A673 (cell line): ENCODE data around the gene KRTAP5-2. TPM values are rescaled to one million over a fixed set of nuclear protein-coding genes. Genes with fewer than 3 reads are reported as not detected.

Source experiments
- BruUV-seq: library from RNA; stranded (reverse); fragments of 400-500 nt; replicated peaks from 2 replicates; lab custom pipeline; 2021; lab: Mats Ljungman, UMichigan
- CTCF ChIA-PET: fragments of 300-600 bp; sonication (Branson Sonifier 250); formaldehyde crosslinking; loops from one replicate; lab custom pipeline; 2022; ENCODE audit warnings: antibody characterized with exemption; lab: Charles Lee
- POLR2A ChIA-PET: fragments of 300-600 bp; sonication (Branson Sonifier 250); formaldehyde crosslinking; loops from one replicate; lab custom pipeline; 2022; ENCODE audit warnings: antibody characterized with exemption; ENCODE audit not compliant: low non-redundant PET; lab: Charles Lee
- DNase-seq: peaks from one replicate; pipeline ENCODE4 v3.0.0-alpha.2; 2015; ENCODE audit warnings: low spot score
- H3K27ac ChIP-seq: fragments of 200-600 bp; sonication (generic); 2 replicates; pipeline ENCODE4 v1.5.1; 2016; ENCODE audit warnings: mixed run types, low read depth, mild to moderate bottlenecking, mixed read lengths, antibody characterized with exemption, low read length; ENCODE audit not compliant: poor library complexity, severe bottlenecking
- H3K27me3 ChIP-seq: fragments of 200-600 bp; sonication (generic); replicated peaks from 2 replicates; pipeline ENCODE4 v1.6.1; 2017; ENCODE audit warnings: mixed run types, low read depth, mild to moderate bottlenecking, mixed read lengths, antibody characterized with exemption, low read length; ENCODE audit not compliant: insufficient read depth, poor library complexity
- H3K36me3 ChIP-seq: fragments of 200-600 bp; sonication (generic); 2 replicates; pipeline ENCODE4 v1.6.1; 2016; ENCODE audit warnings: mixed run types, mild to moderate bottlenecking, mixed read lengths, antibody characterized with exemption, low read length; ENCODE audit not compliant: insufficient read depth, poor library complexity, severe bottlenecking
- H3K4me1 ChIP-seq: fragments of 200-600 bp; sonication (generic); 2 replicates; pipeline ENCODE4 v1.6.1; 2017; ENCODE audit warnings: mixed run types, mild to moderate bottlenecking, mixed read lengths, antibody characterized with exemption, low read length; ENCODE audit not compliant: insufficient read depth, poor library complexity, severe bottlenecking
- H3K4me3 ChIP-seq: fragments of 200-600 bp; sonication (generic); 2 replicates; pipeline ENCODE4 v1.5.1; 2016; ENCODE audit warnings: low read depth, mixed run types, mild to moderate bottlenecking, mixed read lengths, low read length; ENCODE audit not compliant: poor library complexity, severe bottlenecking
- H3K9me3 ChIP-seq: fragments of 200-600 bp; sonication (generic); 2 replicates; pipeline ENCODE4 v1.6.1; 2016; ENCODE audit warnings: mixed run types, low read depth, mild to moderate bottlenecking, mixed read lengths, antibody characterized with exemption, low read length; ENCODE audit not compliant: poor library complexity, severe bottlenecking
- EZH2 ChIP-seq: fragments of 200-600 bp; sonication (generic); IDR thresholded peaks from 2 replicates; pipeline ENCODE4 v1.6.1; 2017; ENCODE audit warnings: borderline replicate concordance, low read depth, mild to moderate bottlenecking, mixed read lengths, antibody characterized with exemption, low read length; ENCODE audit not compliant: poor library complexity, severe bottlenecking
- intact Hi-C: fragments of 100-400 bp; cut with micrococcal nuclease; formaldehyde crosslinking; loops from one replicate; pipeline ENCODE4 v1.10.0; 2022; ENCODE audit not compliant: unreplicated experiment
- total RNA-seq: library from RNA; stranded (reverse); gene quantifications from 2 replicates; pipeline ENCODE4 v1.2.3, GENCODE V29; 2021
- TF ChIP-seq, protein P1 (sequence below): fragments of 300-800, 200-600 bp; sonication (generic); conservative IDR thresholded peaks from 2 replicates; pipeline ENCODE4 v1.5.1; 2017; ENCODE audit warnings: low read depth, mild to moderate bottlenecking, antibody characterized with exemption, low read length, moderate library complexity, mixed read lengths

Gene KRTAP5-2
- total RNA-seq, 1 experiment from 2014 or later, result not detected

DNA sequence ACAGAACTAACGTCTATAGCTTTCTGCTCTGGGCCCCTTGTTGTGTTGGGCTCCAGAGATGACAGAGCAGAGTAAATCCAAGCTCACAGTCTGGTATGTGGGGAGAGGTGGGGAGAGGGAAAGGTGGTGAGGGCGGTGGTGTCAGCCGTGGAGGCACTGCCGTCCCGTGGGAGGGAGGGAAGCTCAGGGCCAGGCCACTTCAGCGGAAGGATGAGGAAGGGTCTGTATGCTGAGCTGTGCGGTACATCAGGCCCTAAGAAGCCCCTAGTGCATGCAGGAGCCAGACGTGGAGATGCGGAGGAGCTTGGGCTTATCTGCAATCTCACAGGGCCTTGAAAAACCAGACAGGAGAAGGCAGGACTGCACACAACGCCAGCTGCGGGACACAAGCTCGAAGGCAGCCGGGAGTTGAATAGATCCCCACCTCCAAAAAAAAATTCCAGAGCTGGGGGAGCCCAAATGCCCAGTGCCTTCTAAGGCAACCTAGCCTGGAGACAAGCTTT is 33.0 kb upstream of the KRTAP5-2 start:
- H3K27me3 ChIP-seq, result peaks cover 4% of the 10 kb centered on the region
- H3K36me3 ChIP-seq, result no peaks in the 10 kb centered on the region
- no peak overlapping the region for H3K4me3 ChIP-seq
- ChIA-PET CTCF (interaction anchor here (0.5 to 0.8 kb wide), 3 partner anchors 18 to 708 kb away, joined by 4 to 7 read pairs (median 4); no protein-coding TSS in a partner anchor), POLR2A (no interaction called here)
- H3K4me1 ChIP-seq, result no peaks in the 10 kb centered on the region
- TF ChIP-seq, protein P1, sequence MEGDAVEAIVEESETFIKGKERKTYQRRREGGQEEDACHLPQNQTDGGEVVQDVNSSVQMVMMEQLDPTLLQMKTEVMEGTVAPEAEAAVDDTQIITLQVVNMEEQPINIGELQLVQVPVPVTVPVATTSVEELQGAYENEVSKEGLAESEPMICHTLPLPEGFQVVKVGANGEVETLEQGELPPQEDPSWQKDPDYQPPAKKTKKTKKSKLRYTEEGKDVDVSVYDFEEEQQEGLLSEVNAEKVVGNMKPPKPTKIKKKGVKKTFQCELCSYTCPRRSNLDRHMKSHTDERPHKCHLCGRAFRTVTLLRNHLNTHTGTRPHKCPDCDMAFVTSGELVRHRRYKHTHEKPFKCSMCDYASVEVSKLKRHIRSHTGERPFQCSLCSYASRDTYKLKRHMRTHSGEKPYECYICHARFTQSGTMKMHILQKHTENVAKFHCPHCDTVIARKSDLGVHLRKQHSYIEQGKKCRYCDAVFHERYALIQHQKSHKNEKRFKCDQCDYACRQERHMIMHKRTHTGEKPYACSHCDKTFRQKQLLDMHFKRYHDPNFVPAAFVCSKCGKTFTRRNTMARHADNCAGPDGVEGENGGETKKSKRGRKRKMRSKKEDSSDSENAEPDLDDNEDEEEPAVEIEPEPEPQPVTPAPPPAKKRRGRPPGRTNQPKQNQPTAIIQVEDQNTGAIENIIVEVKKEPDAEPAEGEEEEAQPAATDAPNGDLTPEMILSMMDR, result no peak
- TF ChIP-seq EZH2, result no peak
- H3K27ac ChIP-seq, result no peak overlapping the region
- BruUV-seq, result no TSS peak
- H3K9me3 ChIP-seq, result no peaks in the 10 kb centered on the region
- intact Hi-C loops, result no loop called here
- no peak for DNase-seq

DNA sequence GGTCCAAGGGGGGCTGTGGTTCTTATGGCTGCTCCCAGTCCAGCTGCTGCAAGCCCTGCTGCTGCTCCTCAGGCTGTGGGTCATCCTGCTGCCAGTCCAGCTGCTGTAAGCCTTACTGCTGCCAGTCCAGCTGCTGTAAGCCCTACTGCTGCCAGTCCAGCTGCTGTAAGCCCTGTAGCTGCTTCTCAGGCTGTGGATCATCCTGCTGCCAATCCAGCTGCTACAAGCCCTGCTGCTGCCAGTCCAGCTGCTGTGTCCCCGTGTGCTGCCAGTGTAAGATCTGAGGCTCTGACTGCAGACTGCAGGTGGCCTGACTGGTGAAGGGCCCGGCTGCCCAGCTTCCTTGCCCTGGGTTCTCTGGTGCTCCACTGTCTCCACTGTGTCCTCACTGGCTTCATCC is 32.2 kb upstream of the KRTAP5-2 start:
- no peaks in the 10 kb centered on the region for H3K36me3 ChIP-seq
- BruUV-seq, result no TSS peak
- no peak for DNase-seq
- intact Hi-C loops, result no loop called here
- CTCF ChIA-PET, result interaction anchor here (0.8 kb wide), 1 partner anchor 83 kb away, joined by 4 read pairs; no protein-coding TSS in a partner anchor
- no peaks in the 10 kb centered on the region for H3K27me3 ChIP-seq
- H3K4me3 ChIP-seq, result no peak overlapping the region
- TF ChIP-seq, protein P1, result no peak
- no peaks in the 10 kb centered on the region for H3K9me3 ChIP-seq
- POLR2A ChIA-PET, result no interaction called here
- H3K27ac ChIP-seq, result no peak overlapping the region
- no peaks in the 10 kb centered on the region for H3K4me1 ChIP-seq

DNA sequence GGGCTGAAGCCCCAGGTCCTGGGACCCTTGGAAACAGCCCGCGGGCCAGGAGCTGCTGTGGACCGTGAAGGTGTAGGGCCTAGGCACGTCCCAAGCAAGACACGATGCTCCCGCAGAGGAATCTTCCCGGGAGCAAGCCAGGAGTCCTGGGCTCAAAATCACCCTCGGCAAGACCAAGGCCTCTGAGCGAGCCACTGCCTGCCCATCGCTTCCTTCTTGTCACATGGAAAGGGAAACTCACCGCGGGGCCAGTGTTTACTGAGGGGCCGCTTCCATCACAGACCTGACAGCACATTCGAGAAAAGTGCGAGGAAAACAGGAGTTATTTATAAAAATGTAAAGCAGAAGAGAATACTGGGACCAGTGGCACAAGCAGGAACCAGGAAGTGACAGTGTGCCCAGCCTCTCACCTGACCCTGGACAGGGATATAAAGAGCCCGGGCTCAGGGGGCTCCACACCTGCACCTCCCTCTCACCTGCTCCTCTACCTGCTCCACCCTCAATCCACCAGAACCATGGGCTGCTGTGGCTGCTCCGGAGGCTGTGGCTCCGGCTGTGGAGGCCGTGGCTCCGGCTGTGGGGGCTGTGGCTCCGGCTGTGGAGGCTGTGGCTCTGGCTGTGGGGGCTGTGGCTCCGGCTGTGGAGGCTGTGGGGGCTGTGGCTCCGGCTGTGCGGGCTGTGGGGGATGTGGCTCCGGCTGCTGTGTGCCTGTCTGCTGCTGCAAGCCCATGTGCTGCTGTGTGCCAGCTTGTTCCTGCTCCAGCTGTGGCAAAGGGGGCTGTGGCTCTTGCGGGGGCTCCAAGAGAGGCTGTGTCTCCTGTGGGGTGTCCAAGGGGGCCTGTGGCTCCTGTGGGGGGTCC is 31.5 kb upstream of the KRTAP5-2 start, which contains the start of gene KRTAP5-5:
Gene KRTAP5-5, plus strand, starts transcription at position 450 of the 860 bp plus-strand sequence. Its CDS starts 66 bp downstream, at position 516.
- H3K4me1 ChIP-seq, result no peaks in the 10 kb centered on the region
- TF ChIP-seq, protein P1, result no peak
- TF ChIP-seq EZH2, result no peak
- CTCF ChIA-PET, result no interaction called here
- no peaks in the 10 kb centered on the region for H3K9me3 ChIP-seq
- no TSS peak for BruUV-seq
- DNase-seq, result no peak
- H3K36me3 ChIP-seq, result no peaks in the 10 kb centered on the region
- POLR2A ChIA-PET, result no interaction called here
- H3K27ac ChIP-seq, result no peak within 1 kb of the TSS
- H3K4me3 ChIP-seq, result no peak within 1 kb of the TSS
- H3K27me3 ChIP-seq, result no peaks in the 10 kb centered on the region
- intact Hi-C loops, result loop anchor here (10.0 kb wide), 1 partner anchor 85 kb away; no protein-coding TSS in a partner anchor
